GM19023 (cell line): ENCODE results near the gene KLHL29.

Source experiments
- ATAC-seq: cut with Tn5 transposase; IDR thresholded peaks from one replicate; pipeline ENCODE4 v1.9.1; 2021; ENCODE audit warnings: mild to moderate bottlenecking, moderate library complexity; ENCODE audit not compliant: unreplicated experiment

The KLHL29 gene

DNA sequence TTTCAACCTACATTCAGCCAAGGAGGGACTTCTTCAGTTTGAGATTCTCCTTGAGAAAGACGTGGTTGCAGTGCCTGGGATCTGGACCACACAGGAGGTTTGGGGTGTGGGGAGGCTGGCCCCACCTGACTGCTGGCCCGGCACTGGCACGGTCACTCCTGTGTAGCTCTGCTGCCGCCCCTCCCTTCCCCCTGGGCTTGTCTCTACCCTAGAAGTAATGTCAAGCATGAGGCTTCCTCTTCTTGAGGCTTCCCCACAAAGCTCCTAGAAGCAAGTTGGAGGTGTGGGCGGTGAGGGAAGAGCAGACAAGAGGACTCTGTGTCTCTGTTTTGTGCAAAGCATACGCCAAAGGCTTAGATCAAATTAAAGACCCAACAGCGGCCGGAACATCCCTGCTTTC lies 8.7 kb downstream of the KLHL29 start:
- no peak for ATAC-seq

DNA sequence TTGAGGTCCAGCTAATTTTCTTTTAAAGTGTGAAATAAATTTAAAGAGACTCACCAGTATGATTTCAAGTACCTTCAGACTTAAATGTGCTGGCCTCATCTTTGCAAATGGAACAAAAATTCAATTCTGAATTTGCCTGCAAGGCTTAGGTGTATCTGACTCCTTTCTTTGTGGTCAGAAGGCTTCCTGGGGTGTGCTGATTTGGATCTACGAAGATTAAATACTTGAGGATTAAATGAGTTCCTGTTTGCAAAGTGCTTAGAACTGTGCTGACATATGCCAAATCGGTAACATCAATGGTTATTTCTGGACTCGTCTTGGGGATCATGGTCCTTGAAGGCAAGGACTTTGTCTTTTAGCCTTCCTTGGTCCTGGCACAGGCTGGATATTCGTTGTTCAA lies 9.7 kb downstream of the KLHL29 start:
- ATAC-seq, result no peak

- no peak for ATAC-seq
Measured at GRCh38 chr2:23397478-23397877, 12.5 kb downstream of the KLHL29 start.

DNA sequence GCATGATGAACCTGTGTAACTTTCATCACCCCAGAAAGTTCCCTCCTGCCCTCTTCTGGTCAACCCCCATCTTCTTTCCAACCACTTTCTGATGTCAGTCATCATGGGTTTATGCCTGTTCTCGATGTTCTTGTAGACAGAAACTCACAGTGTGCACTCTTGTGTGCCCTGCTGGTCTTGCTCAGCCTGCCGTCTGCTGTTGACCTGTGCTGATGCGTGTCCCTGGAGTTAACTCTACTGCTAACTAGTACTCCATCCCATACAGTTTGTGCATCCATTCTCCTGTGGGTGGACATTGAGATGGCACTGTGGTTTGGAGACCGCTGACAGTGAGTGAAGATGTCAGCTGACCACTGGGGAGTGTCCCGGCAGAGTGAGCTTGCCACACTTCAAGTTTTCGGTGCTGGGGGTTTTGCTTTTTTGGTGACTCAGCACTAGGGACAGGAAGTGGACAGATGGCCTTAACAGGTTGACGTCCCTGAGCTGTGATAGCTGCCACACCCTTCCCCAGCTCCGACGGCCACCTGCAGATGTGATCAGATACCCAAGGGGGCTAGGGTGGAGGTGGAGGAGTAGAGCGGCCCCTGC lies 14.8 kb downstream of the KLHL29 start:
- ATAC-seq, result peak; percentile 74

DNA sequence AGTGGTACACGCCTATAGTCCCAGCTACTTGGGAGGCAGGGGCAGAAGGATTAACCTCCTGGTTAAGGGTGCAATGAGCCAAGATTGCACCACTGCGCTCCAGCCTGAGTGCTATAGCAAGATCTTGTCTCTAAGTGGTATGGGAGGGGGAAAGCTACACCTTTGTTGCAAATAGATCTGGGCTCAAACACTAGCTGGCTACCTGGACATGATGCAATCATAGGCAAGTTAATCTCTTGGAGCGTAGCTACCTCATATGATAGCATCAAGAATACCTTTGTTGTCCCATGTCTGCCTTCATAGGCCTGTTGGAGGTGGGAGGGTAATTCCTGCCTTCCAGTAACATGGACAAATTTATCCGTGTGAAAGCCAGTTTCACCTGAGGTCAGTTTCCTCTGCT lies 15.7 kb downstream of the KLHL29 start:
- no peak for ATAC-seq

GRCh38 chr2:23401427-23402204 lies 16.6 kb downstream of the KLHL29 start:
- no peak for ATAC-seq

- no peak for ATAC-seq
Measured at GRCh38 chr2:23402205-23402740, 17.3 kb downstream of the KLHL29 start.

- peak; percentile 40 for ATAC-seq
Measured at GRCh38 chr2:23404426-23404825, 19.4 kb downstream of the KLHL29 start.

DNA sequence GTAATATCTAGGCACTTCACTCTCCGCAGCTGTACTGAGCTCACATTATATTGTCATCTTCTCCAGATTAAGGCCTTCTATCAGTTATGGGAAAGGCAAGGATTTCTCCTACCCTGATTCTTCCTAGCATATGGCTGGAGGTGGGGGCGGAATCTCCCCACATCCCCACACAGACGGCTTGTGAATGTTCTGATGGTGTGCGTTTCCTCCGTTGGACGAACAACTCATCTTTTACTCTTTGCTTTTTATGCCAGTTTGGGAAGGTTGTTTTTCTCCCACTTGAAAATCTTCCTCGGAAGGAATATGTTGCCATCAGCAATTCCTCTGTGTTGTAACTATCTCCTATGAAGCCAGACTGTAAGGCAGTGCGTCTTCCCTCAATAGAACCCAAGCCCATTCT lies 24.3 kb downstream of the KLHL29 start:
- no peak for ATAC-seq

- ATAC-seq, result no peak
Measured at GRCh38 chr2:23410596-23410995, 25.6 kb downstream of the KLHL29 start.

DNA sequence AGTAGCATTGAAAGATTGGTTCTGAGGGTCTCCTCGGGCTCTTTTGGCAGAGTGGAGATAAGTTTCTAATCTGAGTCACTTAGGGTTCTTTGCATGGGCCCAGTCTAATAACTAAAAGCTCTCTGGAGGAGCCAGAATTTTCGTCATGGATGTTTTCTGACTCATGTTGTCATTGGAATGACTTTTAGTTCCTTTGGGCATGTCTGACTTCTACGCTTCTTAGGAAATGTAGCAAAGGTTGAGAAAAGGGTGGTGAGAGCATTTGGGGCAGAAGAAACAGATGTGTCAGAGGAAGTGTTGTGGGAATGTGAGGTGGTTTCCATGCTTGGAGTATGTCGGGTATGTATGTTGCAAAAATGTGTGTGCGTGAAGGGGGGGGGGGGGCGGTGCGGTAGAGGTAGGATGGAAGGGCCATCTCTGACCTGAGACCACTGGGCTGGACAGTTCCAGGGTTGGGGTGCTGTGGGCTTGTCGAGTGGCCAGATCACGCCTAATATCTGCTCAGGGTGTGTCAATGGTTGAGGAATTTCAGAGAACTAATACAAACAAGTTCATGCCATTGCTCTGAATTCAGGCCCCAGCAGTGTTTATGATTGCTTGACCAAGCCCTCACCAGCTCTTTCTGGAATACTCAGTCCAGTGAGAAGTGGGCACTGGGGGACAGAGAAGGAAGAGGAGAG lies 26.9 kb downstream of the KLHL29 start:
- no peak for ATAC-seq

- no peak for ATAC-seq
Measured at GRCh38 chr2:23412556-23413155, 27.7 kb downstream of the KLHL29 start.

- no peak for ATAC-seq
Measured at GRCh38 chr2:23413641-23414040, 28.7 kb downstream of the KLHL29 start.

DNA sequence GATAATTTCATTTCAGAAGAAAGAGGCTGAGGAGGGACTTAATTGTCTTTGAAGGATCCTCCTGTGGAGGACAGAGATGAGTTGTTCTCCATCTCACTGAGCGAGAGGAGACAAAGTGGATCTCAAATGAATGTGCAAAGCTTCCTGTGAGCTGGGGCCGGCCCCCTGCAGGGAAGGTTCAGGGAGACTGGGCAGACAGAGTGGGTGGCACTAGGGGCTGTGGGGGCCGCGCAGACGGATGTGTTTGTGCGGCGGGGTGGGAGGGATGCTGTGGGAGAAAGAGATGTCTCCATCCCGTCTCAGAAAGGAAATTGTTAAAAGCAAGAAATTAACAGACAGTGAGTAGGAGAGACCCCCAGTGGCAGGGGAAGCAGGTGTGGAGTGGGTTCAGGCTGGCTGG lies 29.1 kb downstream of the KLHL29 start:
- ATAC-seq, result no peak

DNA sequence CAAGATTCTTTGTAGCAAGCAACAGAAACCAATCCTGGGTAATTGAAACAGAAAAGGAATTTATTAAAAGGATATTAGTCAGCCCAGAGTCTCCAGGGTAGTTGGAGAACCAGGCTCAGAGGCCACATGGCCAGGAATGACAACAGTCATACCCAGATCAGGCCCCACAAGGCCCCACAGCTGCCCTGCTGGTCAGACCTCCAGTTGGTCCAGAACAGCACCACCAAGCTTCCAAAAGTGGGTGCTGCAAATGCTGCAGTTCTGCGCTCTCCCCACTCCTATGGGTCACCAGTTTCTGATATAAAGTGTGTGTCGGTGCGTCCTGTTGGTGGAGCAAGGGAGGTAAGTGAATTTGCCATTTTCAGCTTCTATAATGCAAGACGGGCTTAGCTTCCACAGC lies 29.9 kb downstream of the KLHL29 start:
- ATAC-seq, result no peak

GRCh38 chr2:23417310-23417709 lies 32.3 kb downstream of the KLHL29 start:
- no peak for ATAC-seq

- no peak for ATAC-seq
Measured at GRCh38 chr2:23418056-23418455, 33.1 kb downstream of the KLHL29 start.

DNA sequence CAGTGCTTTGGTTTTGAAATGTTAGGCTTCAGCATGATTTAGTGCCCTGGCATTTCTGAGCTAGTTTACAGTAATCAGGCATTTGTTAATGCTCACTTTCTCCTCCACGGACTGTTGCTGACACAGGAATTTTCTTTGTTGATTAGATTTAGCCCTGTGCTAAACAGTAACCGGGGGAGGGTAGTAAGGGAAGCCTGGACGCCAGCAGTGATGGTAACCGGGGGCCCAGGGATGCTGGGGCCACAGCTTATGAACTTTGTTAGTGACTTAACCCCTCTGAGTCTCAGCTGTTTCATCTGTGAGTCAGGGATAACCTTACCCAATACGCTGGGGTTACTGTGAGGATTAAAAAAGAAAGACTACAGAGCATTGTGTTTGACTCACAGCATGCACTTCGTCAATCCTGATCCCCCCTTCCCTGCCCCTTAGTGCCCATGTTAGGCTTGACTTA lies 33.5 kb downstream of the KLHL29 start:
- no peak for ATAC-seq

GRCh38 chr2:23419171-23420090 lies 34.5 kb downstream of the KLHL29 start:
- ATAC-seq, result no peak

- no peak for ATAC-seq
Measured at GRCh38 chr2:23420091-23420839, 35.3 kb downstream of the KLHL29 start.
